Stimulated activated memory B cell treated with anti-CD40 and anti-IgM and Interleukin-4, amounts not matched to agents 10 μg/mL and 1 μg/mL and 100 μg/mL, for 72 hours (primary cell): ENCODE measurements around the gene SETD2.

ENCODE experiments used
- ATAC-seq: fragments of 150-1000 bp; cut with Tn5 transposase; 2 replicates; pipeline ENCODE4 v1.10.0; 2021
- H3K27ac Mint-ChIP-seq: one replicate; pipeline ENCODE4 v1.8.0; 2022; ENCODE audit warnings: mild to moderate bottlenecking, mixed read lengths
- H3K27me3 Mint-ChIP-seq: one replicate; pipeline ENCODE4 v1.8.0; 2022; ENCODE audit warnings: mixed read lengths
- H3K36me3 Mint-ChIP-seq: one replicate; pipeline ENCODE4 v1.8.0; 2022; ENCODE audit warnings: mixed read lengths
- H3K4me1 Mint-ChIP-seq: one replicate; pipeline ENCODE4 v1.8.0; 2022; ENCODE audit warnings: mixed read lengths
- H3K4me3 Mint-ChIP-seq: one replicate; pipeline ENCODE4 v1.8.0; 2022; ENCODE audit warnings: mild to moderate bottlenecking, moderate library complexity, mixed read lengths
- H3K9me3 Mint-ChIP-seq: one replicate; pipeline ENCODE4 v1.8.0; 2022; ENCODE audit warnings: mixed read lengths

The SETD2 gene

GRCh38 chr3:46987743-46988401 lies 176.0 kb downstream of the SETD2 start:
- Mint-ChIP-seq H3K4me1 (peaks cover 91% of the 10 kb centered on the region), H3K9me3 (no peaks in the 10 kb centered on the region), H3K27me3 (no peaks in the 10 kb centered on the region), H3K27ac (peak overlapping the region; percentile 91), H3K36me3 (peaks cover 32% of the 10 kb centered on the region), H3K4me3 (peak overlapping the region; percentile 68)
- ATAC-seq, result peak; percentile 90

GRCh38 chr3:46987319-46987742 lies 176.6 kb downstream of the SETD2 start:
- peak; percentile 0 for ATAC-seq
- Mint-ChIP-seq H3K36me3 (peaks cover 37% of the 10 kb centered on the region), H3K27me3 (no peaks in the 10 kb centered on the region), H3K9me3 (no peaks in the 10 kb centered on the region), H3K27ac (peak overlapping the region; percentile 91), H3K4me3 (peak overlapping the region; percentile 68), H3K4me1 (peaks cover 93% of the 10 kb centered on the region)

- H3K4me1 Mint-ChIP-seq, result peaks cover 95% of the 10 kb centered on the region
- peak overlapping the region; percentile 91 for H3K27ac Mint-ChIP-seq
- no peaks in the 10 kb centered on the region for H3K9me3 Mint-ChIP-seq
- H3K36me3 Mint-ChIP-seq, result peaks cover 37% of the 10 kb centered on the region
- H3K4me3 Mint-ChIP-seq, result peak overlapping the region; percentile 68
- no peak for ATAC-seq
- no peaks in the 10 kb centered on the region for H3K27me3 Mint-ChIP-seq
These were observed 177.1 kb downstream of the SETD2 start for GRCh38 chr3:46986782-46987310.

GRCh38 chr3:46986055-46986730 lies 177.7 kb downstream of the SETD2 start:
- Mint-ChIP-seq H3K27me3 (no peaks in the 10 kb centered on the region), H3K4me1 (peaks cover 93% of the 10 kb centered on the region), H3K9me3 (no peaks in the 10 kb centered on the region), H3K27ac (peak overlapping the region; percentile 91), H3K36me3 (peaks cover 37% of the 10 kb centered on the region), H3K4me3 (peak overlapping the region; percentile 68)
- ATAC-seq, result no peak

- no peaks in the 10 kb centered on the region for H3K27me3 Mint-ChIP-seq
- H3K9me3 Mint-ChIP-seq, result no peaks in the 10 kb centered on the region
- H3K4me3 Mint-ChIP-seq, result no peak overlapping the region
- ATAC-seq, result no peak
- H3K27ac Mint-ChIP-seq, result peak overlapping the region; percentile 91
- H3K4me1 Mint-ChIP-seq, result peaks cover 92% of the 10 kb centered on the region
- peaks cover 35% of the 10 kb centered on the region for H3K36me3 Mint-ChIP-seq
These were observed 178.3 kb downstream of the SETD2 start for GRCh38 chr3:46985588-46985987.

GRCh38 chr3:46984591-46985459 lies 179.1 kb downstream of the SETD2 start:
- ATAC-seq, result no peak
- Mint-ChIP-seq H3K4me3 (no peak overlapping the region), H3K27me3 (no peaks in the 10 kb centered on the region), H3K4me1 (peaks cover 87% of the 10 kb centered on the region), H3K9me3 (no peaks in the 10 kb centered on the region), H3K36me3 (peaks cover 27% of the 10 kb centered on the region), H3K27ac (peak overlapping the region; percentile 46)

GRCh38 chr3:46982546-46982945 lies 181.4 kb downstream of the SETD2 start:
- Mint-ChIP-seq H3K9me3 (no peaks in the 10 kb centered on the region), H3K4me1 (peaks cover 78% of the 10 kb centered on the region), H3K36me3 (peaks cover 15% of the 10 kb centered on the region), H3K27me3 (no peaks in the 10 kb centered on the region), H3K27ac (peak overlapping the region; percentile 46), H3K4me3 (no peak overlapping the region)
- ATAC-seq, result no peak

- peaks cover 78% of the 10 kb centered on the region for H3K4me1 Mint-ChIP-seq
- H3K27ac Mint-ChIP-seq, result peak overlapping the region; percentile 46
- no peak for ATAC-seq
- H3K9me3 Mint-ChIP-seq, result no peaks in the 10 kb centered on the region
- no peaks in the 10 kb centered on the region for H3K27me3 Mint-ChIP-seq
- H3K4me3 Mint-ChIP-seq, result no peak overlapping the region
- peaks cover 15% of the 10 kb centered on the region for H3K36me3 Mint-ChIP-seq
These were observed 181.9 kb downstream of the SETD2 start for GRCh38 chr3:46981932-46982471.

GRCh38 chr3:46979958-46980497 lies 183.9 kb downstream of the SETD2 start:
- Mint-ChIP-seq H3K9me3 (no peaks in the 10 kb centered on the region), H3K27ac (peak overlapping the region; percentile 98), H3K27me3 (no peaks in the 10 kb centered on the region), H3K36me3 (peaks cover 15% of the 10 kb centered on the region), H3K4me3 (peak overlapping the region; percentile 88), H3K4me1 (peaks cover 64% of the 10 kb centered on the region)
- ATAC-seq, result peak; percentile 10

- peak within 1 kb of the TSS; percentile 89 for H3K4me3 Mint-ChIP-seq
- H3K27ac Mint-ChIP-seq, result peak within 1 kb of the TSS; percentile 98
- no peaks in the 10 kb centered on the region for H3K9me3 Mint-ChIP-seq
- no peaks in the 10 kb centered on the region for H3K27me3 Mint-ChIP-seq
- peak; percentile 90 for ATAC-seq
- H3K36me3 Mint-ChIP-seq, result peaks cover 10% of the 10 kb centered on the region
- peaks cover 64% of the 10 kb centered on the region for H3K4me1 Mint-ChIP-seq
These were observed 184.6 kb downstream of the SETD2 start, which contains the start of gene NBEAL2 for GRCh38 chr3:46978985-46979944. TSS of gene NBEAL2 (plus strand) at chr3:46979666. CDS start at chr3:46979862, 196 bp downstream.

- ATAC-seq, result no peak
- no peaks in the 10 kb centered on the region for H3K27me3 Mint-ChIP-seq
- H3K4me3 Mint-ChIP-seq, result peak overlapping the region; percentile 97
- peak overlapping the region; percentile 98 for H3K27ac Mint-ChIP-seq
- no peaks in the 10 kb centered on the region for H3K9me3 Mint-ChIP-seq
- peaks cover 14% of the 10 kb centered on the region for H3K36me3 Mint-ChIP-seq
- H3K4me1 Mint-ChIP-seq, result peaks cover 68% of the 10 kb centered on the region
These were observed 185.5 kb downstream of the SETD2 start for GRCh38 chr3:46978381-46978780.

GRCh38 chr3:46977811-46978195 lies 186.1 kb downstream of the SETD2 start:
- no peak for ATAC-seq
- peak overlapping the region; percentile 97 for H3K4me3 Mint-ChIP-seq
- peak overlapping the region; percentile 98 for H3K27ac Mint-ChIP-seq
- H3K9me3 Mint-ChIP-seq, result no peaks in the 10 kb centered on the region
- H3K36me3 Mint-ChIP-seq, result peaks cover 14% of the 10 kb centered on the region
- H3K4me1 Mint-ChIP-seq, result peaks cover 66% of the 10 kb centered on the region
- H3K27me3 Mint-ChIP-seq, result no peaks in the 10 kb centered on the region

GRCh38 chr3:46976326-46977190 lies 187.4 kb downstream of the SETD2 start, which contains the start of gene CCDC12:
TSS of gene CCDC12 (minus strand) at chr3:46976745. CDS start at chr3:46976732, 13 bp downstream.
- ATAC-seq, result peak; percentile 88
- Mint-ChIP-seq H3K27ac (peak within 1 kb of the TSS; percentile 98), H3K4me3 (peak within 1 kb of the TSS; percentile 97), H3K27me3 (no peaks in the 10 kb centered on the region), H3K36me3 (peaks cover 20% of the 10 kb centered on the region), H3K9me3 (no peaks in the 10 kb centered on the region), H3K4me1 (peaks cover 66% of the 10 kb centered on the region)
